ENCODE results near the gene MUC20.
A peak's percentile ranks its signal among the peaks of the same experiment; 100 is the strongest.

MUC20 gene

DNA sequence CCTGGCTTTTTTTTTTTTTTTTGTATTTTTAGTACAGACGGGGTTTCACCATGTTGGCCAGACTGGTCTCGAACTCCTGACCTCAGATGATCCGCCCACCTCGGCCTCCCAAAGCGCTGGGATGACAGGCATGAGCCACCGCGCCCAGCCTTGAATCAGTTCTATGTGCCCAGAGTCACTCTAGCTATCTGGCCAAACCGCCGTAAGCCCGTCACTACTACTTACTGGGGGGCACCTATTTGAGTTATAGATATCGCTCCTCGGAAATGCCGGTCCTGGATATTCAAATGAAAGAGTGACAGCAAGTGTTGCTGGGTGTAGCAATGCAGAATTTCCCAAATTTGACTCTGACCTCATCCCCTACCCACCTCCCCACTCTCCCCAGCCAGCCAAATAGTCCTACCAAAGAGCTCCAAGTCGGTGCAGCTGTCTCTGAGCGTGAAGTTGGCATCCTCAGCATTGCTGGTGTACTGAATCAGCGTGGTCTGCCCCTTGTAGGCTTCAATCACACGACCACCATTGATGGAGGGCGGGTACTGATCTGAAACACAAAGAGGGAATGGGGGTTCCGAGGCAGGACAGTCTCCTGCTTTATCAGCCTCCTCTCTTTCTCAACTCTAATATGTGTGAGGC lies 38.1 kb downstream of the MUC20 start:
- no peak for DNase-seq

DNA sequence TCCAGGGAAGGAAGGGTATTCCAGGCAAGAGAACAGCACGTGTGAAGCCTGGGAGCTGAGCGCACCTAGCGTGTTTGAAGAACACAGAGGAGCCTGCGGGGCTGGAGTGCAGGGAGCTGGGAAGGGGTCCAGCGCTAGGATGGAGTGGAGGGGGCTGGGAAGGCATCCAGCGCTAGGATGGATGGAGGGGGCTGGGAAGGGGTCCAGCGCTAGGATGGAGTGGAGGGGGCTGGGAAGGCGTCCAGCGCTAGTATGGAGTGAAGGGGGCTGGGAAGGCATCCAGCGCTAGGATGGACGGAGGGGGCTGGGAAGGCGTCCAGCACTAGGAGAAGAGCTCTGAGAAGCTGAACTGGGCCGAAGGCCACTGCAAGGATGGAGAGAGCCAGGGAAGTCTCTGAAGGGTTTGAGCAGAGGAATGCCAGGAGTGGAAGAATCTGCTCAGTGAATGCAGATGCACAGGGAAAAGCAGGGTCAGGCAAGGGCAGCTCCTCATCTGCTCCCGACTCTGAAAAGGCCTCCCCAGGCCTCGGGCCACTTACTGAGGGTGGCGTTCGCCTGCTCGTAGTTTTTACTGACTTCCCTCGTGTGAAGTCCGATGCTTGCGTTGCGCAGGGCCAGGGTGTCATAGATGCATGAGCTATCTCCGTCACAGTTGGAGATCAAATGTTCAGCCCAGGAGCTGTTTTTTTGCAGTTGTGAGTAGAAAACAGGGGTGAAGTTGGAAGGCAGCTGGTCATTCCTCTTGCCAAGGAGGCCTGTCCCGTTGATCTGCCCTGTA lies 39.8 kb downstream of the MUC20 start:
- no peak for DNase-seq

DNA sequence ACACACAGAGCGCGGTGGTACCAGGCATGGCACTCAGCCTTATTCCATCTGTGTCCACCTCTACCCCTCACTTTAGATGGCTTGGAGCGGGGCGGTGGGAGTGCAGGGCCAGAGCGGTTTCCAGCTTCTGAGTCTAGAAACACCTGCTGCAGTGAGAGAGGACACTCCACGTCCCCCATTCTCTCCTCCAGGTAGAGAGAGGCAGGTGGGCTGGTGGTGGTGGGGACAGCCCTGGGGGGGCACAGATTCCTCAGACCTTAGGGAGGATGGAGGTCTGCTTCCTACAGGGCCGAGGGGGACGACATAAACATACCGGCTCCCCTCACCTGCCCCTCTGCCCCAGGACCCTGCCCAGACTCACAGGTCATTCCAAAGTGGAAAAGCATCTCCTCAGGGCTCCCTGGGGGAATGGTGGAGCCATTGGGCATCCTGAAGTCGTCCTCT lies 40.4 kb downstream of the MUC20 start:
- DNase-seq, result no peak

DNA sequence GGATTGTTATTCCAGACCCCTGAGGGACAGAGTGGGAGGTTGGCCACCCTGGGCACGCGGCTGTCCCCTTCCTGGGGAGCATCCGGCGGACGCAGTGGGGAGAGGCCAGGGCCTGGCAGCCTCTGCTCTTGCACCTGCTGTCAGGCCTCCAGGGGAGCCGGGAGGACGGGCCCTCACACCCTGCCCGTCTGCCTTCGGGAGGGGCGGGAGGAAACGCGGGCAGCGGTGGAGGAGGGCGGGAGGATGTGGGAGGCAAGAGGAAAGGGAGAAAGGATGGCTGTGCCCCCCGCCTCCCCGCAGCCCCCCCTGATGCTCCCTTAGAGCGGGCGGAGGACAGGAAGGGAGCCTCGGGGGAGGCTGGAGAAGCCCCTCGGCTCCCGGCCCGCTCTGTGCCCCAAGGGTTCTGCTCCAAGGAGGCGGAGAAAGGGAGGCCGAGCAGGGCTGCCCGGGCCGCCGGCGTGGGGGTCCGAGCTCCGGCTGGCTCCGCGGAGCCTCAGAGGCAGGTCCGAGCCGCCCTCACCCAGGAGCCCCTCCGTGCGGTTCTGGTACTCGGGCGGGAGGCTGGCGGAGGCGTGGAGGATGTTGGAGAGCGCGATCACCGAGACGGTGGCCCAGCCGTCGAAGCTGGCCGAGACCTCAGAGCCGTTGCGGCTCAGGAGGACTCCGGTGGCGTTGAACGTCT lies 40.9 kb downstream of the MUC20 start:
- DNase-seq, result no peak

DNA sequence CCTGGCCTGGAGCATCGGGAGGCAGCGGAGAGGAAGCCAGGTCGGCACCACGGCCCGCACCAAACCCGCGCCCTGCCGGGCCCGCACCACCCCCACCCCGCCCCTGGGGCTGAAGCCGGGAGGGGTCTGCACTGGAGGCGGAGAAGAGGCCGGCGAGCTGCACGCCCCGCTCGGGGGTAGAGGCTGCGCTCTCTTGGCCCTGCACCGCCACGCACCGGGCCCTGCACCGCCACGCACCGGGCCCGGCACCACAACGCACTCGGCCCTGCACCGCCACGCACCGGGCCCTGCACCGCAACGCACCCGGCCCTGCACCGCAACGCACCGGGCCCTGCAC lies 41.4 kb downstream of the MUC20 start:
- no peak for DNase-seq

DNA sequence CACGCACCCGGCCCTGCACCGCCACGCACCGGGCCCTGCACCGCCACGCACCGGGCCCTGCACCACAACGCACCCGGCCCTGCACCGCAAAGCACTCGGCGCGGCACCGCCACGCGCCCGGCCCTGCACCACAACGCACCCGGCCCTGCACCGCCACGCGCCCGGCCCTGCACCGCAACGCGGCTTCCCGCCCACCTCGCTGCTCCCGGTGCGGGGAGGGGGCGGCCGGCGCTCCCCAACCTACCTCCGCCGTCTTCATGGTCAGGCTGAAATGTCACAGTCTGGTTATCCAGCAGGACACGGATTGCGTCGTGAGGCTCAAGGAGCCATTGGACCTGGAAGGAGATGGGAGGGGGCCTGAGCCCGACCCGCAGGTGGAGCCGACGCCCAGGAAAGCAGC lies 41.8 kb downstream of the MUC20 start:
- DNase-seq, result no peak

DNA sequence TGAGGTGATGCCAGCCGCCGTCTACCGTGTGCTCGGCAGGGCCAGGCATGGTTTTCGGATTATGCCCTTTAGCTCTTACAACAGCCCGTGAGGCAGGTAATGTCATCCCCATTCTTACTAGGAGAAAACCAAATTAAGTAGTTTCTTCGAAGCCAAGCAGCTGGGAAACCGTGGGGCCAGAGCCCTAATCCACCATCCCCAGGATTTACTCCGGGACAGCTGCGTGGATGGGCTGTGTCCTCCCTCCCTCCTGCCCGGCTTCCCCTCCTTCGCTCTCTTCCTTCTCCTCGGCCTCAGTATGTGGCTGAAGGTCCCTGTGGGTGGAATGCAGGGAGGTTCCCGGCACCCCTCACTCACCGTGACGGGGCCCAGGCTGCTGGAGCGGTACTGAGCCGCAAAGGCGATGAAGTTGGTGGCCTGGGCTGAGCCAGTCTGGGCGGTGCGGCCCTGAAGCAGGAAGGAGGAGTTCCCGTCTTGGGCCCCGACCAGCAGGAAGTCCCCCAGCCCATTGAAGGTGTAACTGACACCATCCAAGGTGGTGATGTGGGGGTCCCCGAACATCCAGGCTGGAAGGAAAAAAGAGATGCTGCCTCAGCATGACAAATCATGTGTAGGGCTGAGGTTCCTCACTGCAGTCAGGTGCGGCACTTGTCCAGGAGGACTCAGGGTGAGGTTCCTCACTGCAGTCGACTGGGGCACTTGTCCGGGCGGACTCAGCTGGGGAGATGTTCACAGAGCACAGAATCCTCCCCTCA lies 42.5 kb downstream of the MUC20 start:
- DNase-seq, result no peak

DNA sequence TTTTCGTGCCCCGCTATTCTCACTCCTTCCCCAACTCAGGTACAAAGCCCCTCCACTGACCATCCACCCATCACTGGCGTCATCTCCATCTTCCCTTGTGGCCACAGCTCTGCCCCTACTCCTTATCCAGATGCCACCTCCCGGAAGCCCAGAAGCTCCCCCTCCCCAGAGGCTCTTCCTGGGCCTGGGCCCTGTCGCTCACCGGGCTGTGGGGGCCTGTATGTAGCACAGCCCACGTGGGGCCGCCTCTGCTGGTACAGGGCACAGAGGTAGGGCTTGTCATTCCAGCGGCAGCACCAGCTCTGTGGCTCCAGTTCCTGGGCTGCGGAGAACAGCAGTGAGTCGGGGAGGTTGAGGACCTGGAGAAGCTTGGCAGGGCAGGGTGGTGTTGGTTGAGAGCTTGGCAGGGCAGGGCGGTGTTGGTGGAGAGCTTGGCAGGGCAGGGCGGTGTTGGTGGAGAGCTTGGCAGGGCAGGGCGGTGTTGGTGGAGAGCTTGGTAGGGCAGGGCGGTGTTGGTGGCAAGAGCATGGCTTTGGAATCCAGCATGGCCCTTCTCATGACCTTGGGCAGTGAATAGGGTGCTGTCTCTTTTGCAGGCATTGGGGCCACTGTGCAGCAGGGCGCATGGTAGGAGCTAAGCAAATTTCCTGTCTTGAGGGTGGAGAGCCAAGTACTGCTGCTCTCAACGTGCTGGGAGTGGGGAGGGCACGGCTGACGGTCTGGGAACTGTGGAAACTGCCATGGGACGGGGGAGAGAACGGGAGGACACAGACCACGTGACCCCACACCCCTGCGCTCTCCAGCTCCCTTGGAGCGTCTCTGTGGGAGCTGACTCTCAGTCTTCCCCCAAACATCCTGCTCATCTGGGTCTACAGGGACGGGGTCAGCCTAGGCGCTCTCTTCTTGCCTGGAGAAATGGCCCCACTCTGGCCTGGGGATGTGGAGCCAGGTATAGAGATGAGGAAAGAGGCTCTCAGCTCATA lies 43.4 kb downstream of the MUC20 start:
- DNase-seq, result no peak

DNA sequence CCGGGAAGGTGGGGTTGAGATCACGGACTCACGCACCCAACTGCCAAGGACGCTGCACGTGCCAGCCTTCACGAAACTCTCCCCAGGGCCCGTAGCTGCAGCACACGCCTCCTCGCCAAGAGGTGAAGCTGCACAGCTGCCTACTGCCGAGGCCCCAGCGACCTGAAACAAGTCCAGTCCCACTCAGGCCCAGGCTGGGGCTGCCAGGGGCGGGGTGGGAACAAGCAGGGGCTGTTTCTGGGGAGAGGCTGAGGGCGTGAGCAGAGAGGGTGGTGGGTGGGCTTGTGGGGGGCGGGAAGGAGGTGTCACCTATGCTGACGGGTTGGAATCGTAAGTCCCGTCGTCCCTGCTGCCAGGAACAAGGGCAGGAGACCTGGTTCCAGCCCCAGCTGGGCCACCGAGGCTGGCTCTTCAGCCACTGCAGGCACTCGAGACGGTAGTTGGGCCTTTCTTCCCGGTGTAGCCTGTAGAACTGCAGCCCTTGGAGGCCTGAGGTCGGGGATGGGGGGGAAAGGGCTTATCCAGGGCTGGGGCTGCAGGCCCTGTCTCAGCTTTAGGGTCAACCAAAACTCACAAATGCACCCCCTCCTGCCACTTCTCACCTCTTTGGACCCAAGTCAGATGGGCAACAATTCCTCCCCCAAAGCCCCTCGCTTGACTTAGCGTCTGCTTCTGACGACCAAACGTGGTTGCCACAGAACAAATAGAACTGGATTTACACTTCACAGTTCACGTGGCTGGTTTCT lies 44.4 kb downstream of the MUC20 start:
- no peak for DNase-seq

DNA sequence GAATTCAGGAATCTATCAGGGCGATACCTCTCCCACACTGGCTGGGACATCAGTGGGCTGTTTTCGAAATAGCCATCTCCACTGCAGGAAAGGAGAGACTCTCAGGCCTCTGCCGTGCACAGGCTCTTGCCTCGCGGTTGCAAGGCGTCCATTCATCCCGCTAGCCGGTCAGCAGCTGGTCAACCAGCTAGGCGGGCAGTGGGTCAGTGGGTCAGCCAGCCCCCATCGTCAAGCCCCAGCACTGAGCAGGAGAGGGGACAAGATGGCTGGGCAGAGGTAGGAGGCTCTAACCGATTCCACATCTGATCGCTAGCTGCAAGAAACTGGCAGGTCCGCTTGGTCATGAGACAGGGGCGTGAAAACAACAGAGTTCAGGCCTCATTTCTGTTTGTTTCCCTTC lies 45.9 kb downstream of the MUC20 start:
- DNase-seq, result no peak

DNA sequence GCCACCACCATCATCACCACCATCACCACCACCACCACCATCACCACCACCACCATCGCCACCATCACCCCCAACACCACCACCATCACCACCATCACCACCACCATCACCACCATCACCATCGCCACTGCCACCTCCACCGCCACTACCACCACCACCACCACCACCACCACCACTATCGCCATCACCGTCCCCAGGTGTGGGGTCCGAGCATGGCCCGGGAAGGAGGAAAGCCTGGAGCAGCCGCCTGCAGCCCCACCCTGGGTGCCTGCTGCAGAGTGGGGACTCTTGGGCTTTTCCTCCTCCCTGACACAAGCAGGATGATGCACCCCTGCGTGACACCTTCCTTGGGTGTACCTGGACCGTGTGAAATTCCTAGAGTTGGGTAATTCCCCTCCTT lies 47.0 kb downstream of the MUC20 start:
- DNase-seq, result no peak

DNA sequence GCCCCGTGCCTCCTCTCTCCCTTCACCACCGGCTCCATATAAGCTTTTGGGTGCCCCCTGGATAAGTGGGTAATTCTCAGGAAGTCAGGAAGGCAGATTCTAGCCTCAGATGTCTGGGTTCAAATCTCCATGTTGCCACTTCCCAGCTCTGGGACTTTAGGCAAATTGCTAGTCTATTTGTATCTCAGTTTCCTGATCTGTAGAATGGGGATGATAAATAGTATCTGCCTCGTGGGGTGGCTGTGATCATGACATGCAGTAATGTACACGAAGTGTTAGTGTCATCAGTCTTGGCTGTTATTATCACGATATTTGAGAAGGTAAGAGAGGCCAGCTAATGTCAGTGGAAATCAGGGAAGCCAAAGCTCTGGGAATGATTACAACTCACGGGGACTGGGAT lies 47.6 kb downstream of the MUC20 start:
- DNase-seq, result no peak

DNA sequence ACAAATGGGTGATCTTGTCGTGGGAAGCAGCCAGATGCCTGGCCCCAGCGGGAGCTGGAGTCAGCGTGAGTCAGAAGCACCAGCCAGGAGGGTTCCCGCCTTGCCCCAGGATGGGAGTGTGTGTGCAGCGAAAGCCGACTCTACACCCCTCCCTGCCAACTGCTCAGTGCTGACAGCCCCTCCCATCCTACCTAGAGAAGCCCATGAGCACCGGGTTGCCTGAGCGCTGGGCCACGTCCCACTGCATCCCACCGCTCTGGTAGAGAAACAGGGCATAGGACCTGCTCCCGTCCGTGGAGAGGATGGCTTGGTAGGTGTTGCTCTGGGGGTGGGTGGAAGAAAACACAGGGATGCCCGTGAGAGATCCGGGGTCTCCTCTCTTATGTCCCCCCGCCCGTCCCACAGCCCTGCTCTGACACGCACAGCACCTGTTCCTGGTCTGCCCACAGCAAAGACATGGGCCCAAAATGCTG lies 48.1 kb downstream of the MUC20 start:
- DNase-seq, result no peak

DNA sequence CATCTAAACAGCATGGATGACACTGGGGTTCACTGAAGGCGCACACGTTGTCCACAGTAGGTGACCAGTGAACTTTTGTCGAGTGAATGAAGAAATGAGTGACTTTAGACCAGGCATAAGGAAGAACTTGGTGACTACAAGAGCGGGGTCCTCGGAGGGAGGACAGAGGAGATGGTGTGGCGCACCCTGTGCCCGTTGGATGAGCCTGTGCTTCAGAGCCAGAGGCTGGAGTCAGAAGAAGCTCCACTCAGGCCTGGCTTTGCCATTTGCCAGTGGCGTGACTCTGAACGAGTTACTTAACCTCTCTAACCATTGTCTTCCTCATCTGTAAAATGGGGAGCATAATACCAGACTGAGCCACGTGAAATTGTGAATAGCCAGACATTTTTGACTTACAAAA lies 48.8 kb downstream of the MUC20 start:
- DNase-seq, result no peak

DNA sequence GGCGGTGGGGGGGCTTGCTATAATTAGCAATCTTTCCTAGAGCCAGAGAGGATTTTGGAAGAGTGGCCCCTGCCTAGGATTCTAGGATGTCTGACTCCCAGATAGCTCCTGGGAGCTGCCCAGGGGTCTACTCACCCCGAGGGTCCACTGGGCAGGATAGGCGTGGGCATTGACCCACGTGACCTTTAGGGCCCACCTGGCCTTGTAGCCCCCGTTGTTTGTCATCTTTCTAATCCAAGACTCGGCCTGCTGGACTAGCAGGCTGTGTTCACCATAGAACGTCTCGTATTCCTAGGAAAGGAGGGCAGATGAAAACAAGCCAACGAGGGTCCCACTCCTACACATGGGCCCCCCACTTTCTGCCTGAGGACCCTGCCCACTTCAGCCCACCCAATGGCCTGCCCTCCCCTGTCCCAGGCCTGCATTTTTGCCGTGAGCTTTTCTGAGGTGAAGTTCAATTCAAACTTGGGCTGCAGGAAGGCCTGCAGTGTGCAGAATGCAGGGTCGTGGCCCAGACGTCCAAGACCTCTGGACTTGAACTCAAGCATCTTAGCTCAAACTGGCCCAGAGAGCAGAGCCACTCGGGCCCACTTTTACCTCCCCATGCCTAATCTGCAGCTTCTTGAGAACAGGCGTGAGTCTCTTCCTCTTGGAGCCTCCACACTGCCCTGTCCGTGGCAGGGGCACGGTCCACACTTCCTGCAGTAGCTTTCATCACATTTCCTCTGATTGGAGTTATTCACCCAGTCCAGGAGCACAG lies 49.5 kb downstream of the MUC20 start:
- DNase-seq, result no peak

DNA sequence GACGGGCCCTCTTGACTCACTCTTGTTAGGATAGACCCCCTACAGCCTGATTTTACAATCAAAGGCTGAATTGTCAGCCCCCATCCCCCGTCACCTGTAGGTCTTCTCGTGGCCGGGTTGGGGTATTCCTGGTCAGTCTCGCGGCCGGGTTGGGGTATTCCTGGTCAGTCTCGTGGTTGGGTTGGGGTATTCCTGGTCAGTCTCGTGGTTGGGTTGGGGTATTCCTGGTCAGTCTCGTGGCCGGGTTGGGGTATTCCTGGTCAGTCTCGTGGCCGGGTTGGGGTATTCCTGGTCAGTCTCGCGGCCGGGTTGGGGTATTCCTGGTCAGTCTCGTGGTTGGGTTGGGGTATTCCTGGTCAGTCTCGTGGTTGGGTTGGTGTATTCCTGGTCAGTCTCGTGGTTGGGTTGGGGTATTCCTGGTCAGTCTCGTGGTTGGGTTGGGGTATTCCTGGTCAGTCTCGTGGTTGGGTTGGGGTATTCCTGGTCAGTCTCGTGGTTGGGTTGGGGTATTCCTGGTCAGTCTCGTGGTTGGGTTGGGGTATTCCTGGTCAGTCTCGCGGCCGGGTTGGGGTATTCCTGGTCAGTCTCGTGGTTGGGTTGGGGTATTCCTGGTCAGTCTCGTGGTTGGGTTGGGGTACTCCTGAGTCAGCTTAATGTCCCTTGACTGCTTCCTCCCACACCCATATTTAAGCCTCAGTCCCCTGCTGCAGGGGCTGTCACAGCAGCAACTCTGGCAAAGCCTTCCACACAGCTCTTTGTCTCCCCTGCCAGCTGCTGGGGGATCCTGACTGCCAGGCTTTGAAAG lies 50.3 kb downstream of the MUC20 start:
- peak in 1 of 2 experiments; percentile 19 for DNase-seq

DNA sequence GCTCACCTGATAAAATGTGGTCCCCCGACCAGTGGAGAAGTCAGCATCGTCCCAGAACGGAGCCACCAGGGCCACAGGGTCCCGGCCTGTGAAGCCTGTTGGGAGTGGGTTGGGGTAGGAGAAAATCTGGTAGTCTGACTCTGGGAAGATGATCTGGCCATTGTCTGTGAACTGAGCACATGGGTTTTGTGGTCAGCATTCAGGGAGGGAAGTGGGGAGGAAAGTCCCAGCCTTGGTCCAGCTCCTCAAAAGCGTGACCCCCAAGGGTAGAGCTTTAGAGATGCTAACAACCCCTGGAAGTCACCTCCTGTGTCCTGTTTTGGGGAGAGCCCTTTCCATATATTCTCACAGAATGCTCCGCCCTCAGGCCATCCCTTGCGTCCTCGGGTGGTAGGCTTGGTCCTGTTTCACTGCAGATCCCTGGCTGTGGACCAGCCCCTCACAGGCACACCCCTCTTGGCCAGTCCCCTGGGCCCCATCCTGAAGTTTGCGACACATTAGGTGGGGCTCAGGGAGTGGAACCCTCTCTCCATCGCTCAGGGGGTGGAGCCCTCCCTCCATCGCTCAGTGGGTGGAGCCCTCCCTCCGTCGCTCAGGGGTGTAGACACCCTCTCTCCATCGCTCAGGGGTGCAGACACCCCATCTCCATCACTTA lies 51.0 kb downstream of the MUC20 start:
- no peak for DNase-seq

DNA sequence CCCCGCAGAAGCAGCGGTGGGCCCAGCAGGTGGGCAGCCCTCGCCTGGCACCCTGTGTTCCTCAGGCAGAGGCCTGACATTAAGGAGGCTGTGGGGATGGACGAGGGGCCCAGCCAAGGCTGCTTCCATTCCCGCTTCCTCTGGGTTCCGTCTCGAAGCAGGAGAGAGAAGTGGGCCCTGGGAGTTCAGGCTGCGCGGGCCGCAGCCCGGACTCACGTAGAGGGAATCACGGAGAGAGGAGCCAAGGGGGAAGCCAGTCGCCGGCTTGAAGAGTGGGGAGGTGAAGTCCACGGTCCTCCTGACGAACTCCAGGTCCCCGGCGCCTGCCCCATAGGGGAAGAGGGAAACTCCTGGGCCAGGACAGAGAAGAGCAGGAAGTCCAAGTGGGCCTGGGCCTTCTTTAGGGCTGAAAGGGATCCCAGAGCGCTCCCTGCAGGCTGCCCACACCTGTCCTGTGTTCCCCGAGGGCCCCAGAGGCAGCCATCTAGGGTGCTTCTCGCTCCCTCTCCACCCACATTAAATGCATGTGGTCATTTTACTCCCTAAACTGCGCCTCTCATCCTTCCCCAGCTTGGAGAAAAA lies 53.3 kb downstream of the MUC20 start:
- no peak for DNase-seq

DNA sequence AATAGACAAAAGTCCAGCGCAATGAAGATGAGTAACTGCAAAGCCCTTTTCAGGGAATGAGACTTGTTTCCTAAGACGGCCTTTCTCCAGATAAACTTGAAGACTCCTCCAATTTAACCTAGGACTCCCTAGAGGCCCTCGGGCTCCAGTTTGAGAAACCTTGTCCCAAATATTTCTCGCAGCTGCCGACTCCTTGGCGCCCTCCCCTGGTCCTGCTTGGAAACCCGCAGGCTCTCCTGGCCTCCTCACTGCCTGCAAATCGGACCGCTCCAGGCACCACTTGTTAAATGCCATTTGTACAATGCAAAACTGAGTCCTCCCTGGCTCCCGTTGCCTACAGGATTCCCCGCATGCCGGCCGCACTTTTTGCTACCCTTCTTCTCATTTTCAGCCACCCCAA lies 54.1 kb downstream of the MUC20 start:
- DNase-seq, result peak; percentile 42 to 44

All from Kasumi-1 (cell line).